HG03064 (cell line): ENCODE measurements around the gene BMF.
"Not testable (repeated sequence)": the region's sequence is repeated elsewhere in the genome, so short reads cannot be mapped to it uniquely, and the experiment has no call there.

Experiments
- ATAC-seq: cut with Tn5 transposase; IDR thresholded peaks from one replicate; pipeline ENCODE4 v1.9.1; 2021; ENCODE audit warnings: low read depth; ENCODE audit not compliant: unreplicated experiment

Gene BMF

GRCh38 chr15:40128766-40129660, 20.3 kb upstream of the BMF start:
- no peak for ATAC-seq

- no peak for ATAC-seq
These were observed 17.3 kb upstream of the BMF start for GRCh38 chr15:40125950-40126349.

GRCh38 chr15:40124807-40125285, 16.2 kb upstream of the BMF start:
- ATAC-seq = not testable (repeated sequence)

GRCh38 chr15:40124333-40124732, 15.7 kb upstream of the BMF start:
- ATAC-seq = not testable (repeated sequence)

GRCh38 chr15:40123863-40124262, 15.2 kb upstream of the BMF start:
- ATAC-seq = not testable (repeated sequence)

GRCh38 chr15:40122989-40123388, 14.3 kb upstream of the BMF start:
- not testable (repeated sequence) for ATAC-seq

- ATAC-seq = no peak
These were observed 13.4 kb upstream of the BMF start for GRCh38 chr15:40121911-40122638.

GRCh38 chr15:40118473-40118872, 9.8 kb upstream of the BMF start:
- no peak for ATAC-seq

- ATAC-seq = peak; percentile 90
These were observed 7.0 kb upstream of the BMF start for GRCh38 chr15:40115670-40116093.

- not testable (repeated sequence) for ATAC-seq
These were observed 6.4 kb upstream of the BMF start for GRCh38 chr15:40115106-40115505.

GRCh38 chr15:40114218-40114617, 5.5 kb upstream of the BMF start:
- no peak for ATAC-seq

- ATAC-seq = no peak
These were observed 4.1 kb upstream of the BMF start for GRCh38 chr15:40112789-40113188.

GRCh38 chr15:40111888-40112287, 3.2 kb upstream of the BMF start:
- no peak for ATAC-seq

GRCh38 chr15:40110866-40111550, 2.3 kb upstream of the BMF start:
- ATAC-seq = no peak

GRCh38 chr15:40108061-40108854, 421 bp downstream of the BMF start:
- ATAC-seq = no peak

GRCh38 chr15:40106203-40107161, 2.2 kb downstream of the BMF start:
- peak; percentile 30 for ATAC-seq

GRCh38 chr15:40105517-40106202, 3.0 kb downstream of the BMF start:
- no peak for ATAC-seq

GRCh38 chr15:40104865-40105516, 3.7 kb downstream of the BMF start:
- ATAC-seq = no peak
